SW480 (cell line): Measurements from ENCODE around the gene CENPW.

Source experiments
- DNase-seq: peaks from one replicate; pipeline ENCODE4 v3.0.0-alpha.2; 2016; ENCODE audit warnings: low spot score

Gene CENPW

GRCh38 chr6:126339796-126340609 lies at the start of gene CENPW:
TSS of gene CENPW (plus strand) at chr6:126340115. CDS start at chr6:126340274, 159 bp downstream.
- peak; percentile 84 for DNase-seq

- DNase-seq = no peak
Measured at GRCh38 chr6:126293891-126294524, 45.9 kb upstream of the CENPW start.

GRCh38 chr6:126300126-126300525 lies 39.8 kb upstream of the CENPW start:
- no peak for DNase-seq

- no peak for DNase-seq
Measured at GRCh38 chr6:126300735-126301134, 39.2 kb upstream of the CENPW start.

GRCh38 chr6:126302191-126302590 lies 37.7 kb upstream of the CENPW start:
- DNase-seq = no peak

- DNase-seq = no peak
Measured at GRCh38 chr6:126307849-126308248, 32.1 kb upstream of the CENPW start.

GRCh38 chr6:126308362-126308761 lies 31.6 kb upstream of the CENPW start:
- no peak for DNase-seq

GRCh38 chr6:126312013-126312665 lies 27.8 kb upstream of the CENPW start:
- DNase-seq = peak; percentile 4

- DNase-seq = no peak
Measured at GRCh38 chr6:126313941-126314340, 26.0 kb upstream of the CENPW start.

GRCh38 chr6:126318797-126319196 lies 21.1 kb upstream of the CENPW start:
- no peak for DNase-seq

GRCh38 chr6:126333729-126334128 lies 6.2 kb upstream of the CENPW start:
- DNase-seq = no peak

- DNase-seq = no peak
Measured at GRCh38 chr6:126335210-126335609, 4.7 kb upstream of the CENPW start.

- no peak for DNase-seq
Measured at GRCh38 chr6:126337323-126337722, 2.6 kb upstream of the CENPW start.

- peak; percentile 1 for DNase-seq
Measured at GRCh38 chr6:126341126-126341525, 1.2 kb downstream of the CENPW start.

- DNase-seq = no peak
Measured at GRCh38 chr6:126344181-126344580, 4.3 kb downstream of the CENPW start.

- DNase-seq = no peak
Measured at GRCh38 chr6:126351960-126352359, 12.0 kb downstream of the CENPW start.

- no peak for DNase-seq
Measured at GRCh38 chr6:126352514-126352913, 12.6 kb downstream of the CENPW start.

GRCh38 chr6:126356526-126356925 lies 16.6 kb downstream of the CENPW start:
- no peak for DNase-seq

- no peak for DNase-seq
Measured at GRCh38 chr6:126359936-126360537, 20.1 kb downstream of the CENPW start.

- no peak for DNase-seq
Measured at GRCh38 chr6:126361832-126362440, 22.0 kb downstream of the CENPW start.

GRCh38 chr6:126367849-126368248 lies 27.9 kb downstream of the CENPW start:
- no peak for DNase-seq

- DNase-seq = no peak
Measured at GRCh38 chr6:126372626-126373025, 32.7 kb downstream of the CENPW start.
